Panc1 (cell line): ENCODE measurements around the gene ORMDL1. TPM values are rescaled to one million over a fixed set of nuclear protein-coding genes. Genes with fewer than 3 reads are reported as not detected.

Source experiments
- ATAC-seq: fragments of 200-7000 bp; cut with Tn5 transposase; 2 replicates; pipeline ENCODE4 v1.9.1; 2020; ENCODE audit warnings: mild to moderate bottlenecking, moderate library complexity
- BruUV-seq: library from RNA; stranded (reverse); fragments of 400-500 nt; replicated peaks from 2 replicates; lab custom pipeline; 2021; lab: Mats Ljungman, UMichigan
- CTCF ChIA-PET: fragments of 300-600 bp; sonication (Branson Sonifier 250); formaldehyde crosslinking; loops from one replicate; lab custom pipeline; 2022; ENCODE audit warnings: antibody characterized with exemption; lab: Charles Lee
- POLR2A ChIA-PET: fragments of 300-600 bp; sonication (Branson Sonifier 250); formaldehyde crosslinking; loops from one replicate; lab custom pipeline; 2022; ENCODE audit warnings: antibody characterized with exemption; lab: Charles Lee
- DNase-seq: peaks from one replicate; pipeline ENCODE4 v3.0.0-alpha.2; 2010; ENCODE audit warnings: low read depth, low spot score
- H3K27ac ChIP-seq: 2 replicates; pipeline ENCODE4 v1.5.1; 2011; ENCODE audit warnings: mild to moderate bottlenecking, low read length, inconsistent platforms
- H3K27me3 ChIP-seq: fragments of 200-500 bp; sonication (Bioruptor generic); 2 replicates; pipeline ENCODE4 v1.6.0; 2014; ENCODE audit warnings: low read length, inconsistent platforms; ENCODE audit not compliant: control insufficient read depth, insufficient read depth
- H3K36me3 ChIP-seq: fragments of 200-500 bp; sonication (Bioruptor generic); 2 replicates; pipeline ENCODE4 v1.5.1; 2014; ENCODE audit warnings: inconsistent platforms, mild to moderate bottlenecking, low read length, moderate library complexity; ENCODE audit not compliant: control insufficient read depth, insufficient read depth
- H3K4me1 ChIP-seq: 2 replicates; pipeline ENCODE4 v1.5.1; 2011; ENCODE audit warnings: inconsistent platforms, mild to moderate bottlenecking, low read length, moderate library complexity; ENCODE audit not compliant: control insufficient read depth, insufficient read depth
- H3K4me3 ChIP-seq, 2 experiments: 2 replicates each; pipeline ENCODE4 v1.5.1; 2011 to 2012; ENCODE audit warnings: low read depth in 2 of 2, low read length in 2 of 2, mild to moderate bottlenecking in 2 of 2, inconsistent platforms in 1 of 2, moderate library complexity in 1 of 2
- H3K9me3 ChIP-seq: fragments of 200-500 bp; sonication (Bioruptor generic); 2 replicates; pipeline ENCODE4 v1.5.1; 2014; ENCODE audit warnings: low read depth, mild to moderate bottlenecking, inconsistent platforms, low read length, moderate library complexity; ENCODE audit not compliant: control insufficient read depth, insufficient read depth
- POLR2AphosphoS5 ChIP-seq: IDR thresholded peaks from 2 replicates; pipeline ENCODE4 v1.6.1; 2012; ENCODE audit warnings: mild to moderate bottlenecking, low read depth, low read length, moderate library complexity
- SIN3A ChIP-seq: IDR thresholded peaks from 2 replicates; pipeline ENCODE4 v1.6.1; 2012; ENCODE audit warnings: low read depth, mild to moderate bottlenecking, low read length, moderate library complexity, borderline replicate concordance; ENCODE audit not compliant: insufficient read depth
- TCF7L2 ChIP-seq: IDR thresholded peaks from 2 replicates; pipeline ENCODE4 v1.6.1; 2011; ENCODE audit warnings: mild to moderate bottlenecking, low read depth, low read length, inconsistent platforms
- in situ Hi-C: cut with HindIII; loops from 2 replicates; pipeline ENCODE4 v1.10.0; 2016; ENCODE audit warnings: low sequenced_read_pairs, low pct_unique_long_range_greater_than_20kb
- intact Hi-C: fragments of 100-400 bp; cut with micrococcal nuclease; formaldehyde crosslinking; loops from one replicate; pipeline ENCODE4 v1.10.0; 2022; ENCODE audit not compliant: unreplicated experiment
- total RNA-seq: library from RNA; stranded (reverse); gene quantifications from one replicate; pipeline ENCODE4 v1.2.1, GENCODE V29; 2021; ENCODE audit not compliant: unreplicated experiment
- TF ChIP-seq, protein P1 (sequence below), 2 experiments: IDR thresholded peaks; 2 replicates each; pipeline ENCODE4 v1.6.1; 2011 to 2012; ENCODE audit warnings: low read depth in 2 of 2, control low read depth in 1 of 2, low read length in 1 of 2, mild to moderate bottlenecking in 1 of 2, moderate library complexity in 1 of 2; ENCODE audit not compliant: insufficient read depth in 1 of 2
- TF ChIP-seq, protein P2 (sequence below): fragments of 450-650 bp; IDR thresholded peaks from 2 replicates; pipeline ENCODE4 v1.5.1; 2017; ENCODE audit warnings: mild to moderate bottlenecking

ORMDL1 gene
- total RNA-seq, 1 experiment from 2014 or later, result 42.4 TPM

DNA sequence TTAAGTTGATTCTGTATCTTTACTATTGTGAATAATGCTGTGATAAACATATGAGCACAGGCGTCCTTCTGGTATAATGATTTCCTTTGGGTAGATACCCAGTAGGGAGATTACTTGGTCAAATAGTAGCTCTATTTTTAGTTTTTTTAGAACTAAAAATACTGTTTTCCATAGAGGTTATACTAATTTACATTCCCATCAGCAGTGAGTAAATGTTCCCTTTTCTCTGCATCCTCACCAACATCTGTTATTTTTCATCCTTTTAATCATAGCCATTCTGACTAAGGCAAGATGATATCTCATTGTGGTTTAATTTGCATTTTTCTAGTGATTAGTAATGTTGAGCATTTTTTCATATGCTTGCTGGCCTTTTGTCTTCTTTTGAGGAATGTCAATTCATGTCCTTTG is 35.2 kb upstream of the ORMDL1 start:
- in situ Hi-C loops (no loop called here), intact Hi-C loops (no loop called here)
- Histone ChIP-seq H3K27me3 (no peaks in the 10 kb centered on the region), H3K36me3 (peaks cover 11% of the 10 kb centered on the region), H3K27ac (no peak overlapping the region), H3K4me1 (no peaks in the 10 kb centered on the region), H3K9me3 (no peaks in the 10 kb centered on the region), H3K4me3 (no peak overlapping the region)
- ATAC-seq (no peak), DNase-seq (no peak)
- TF ChIP-seq, protein P1, sequence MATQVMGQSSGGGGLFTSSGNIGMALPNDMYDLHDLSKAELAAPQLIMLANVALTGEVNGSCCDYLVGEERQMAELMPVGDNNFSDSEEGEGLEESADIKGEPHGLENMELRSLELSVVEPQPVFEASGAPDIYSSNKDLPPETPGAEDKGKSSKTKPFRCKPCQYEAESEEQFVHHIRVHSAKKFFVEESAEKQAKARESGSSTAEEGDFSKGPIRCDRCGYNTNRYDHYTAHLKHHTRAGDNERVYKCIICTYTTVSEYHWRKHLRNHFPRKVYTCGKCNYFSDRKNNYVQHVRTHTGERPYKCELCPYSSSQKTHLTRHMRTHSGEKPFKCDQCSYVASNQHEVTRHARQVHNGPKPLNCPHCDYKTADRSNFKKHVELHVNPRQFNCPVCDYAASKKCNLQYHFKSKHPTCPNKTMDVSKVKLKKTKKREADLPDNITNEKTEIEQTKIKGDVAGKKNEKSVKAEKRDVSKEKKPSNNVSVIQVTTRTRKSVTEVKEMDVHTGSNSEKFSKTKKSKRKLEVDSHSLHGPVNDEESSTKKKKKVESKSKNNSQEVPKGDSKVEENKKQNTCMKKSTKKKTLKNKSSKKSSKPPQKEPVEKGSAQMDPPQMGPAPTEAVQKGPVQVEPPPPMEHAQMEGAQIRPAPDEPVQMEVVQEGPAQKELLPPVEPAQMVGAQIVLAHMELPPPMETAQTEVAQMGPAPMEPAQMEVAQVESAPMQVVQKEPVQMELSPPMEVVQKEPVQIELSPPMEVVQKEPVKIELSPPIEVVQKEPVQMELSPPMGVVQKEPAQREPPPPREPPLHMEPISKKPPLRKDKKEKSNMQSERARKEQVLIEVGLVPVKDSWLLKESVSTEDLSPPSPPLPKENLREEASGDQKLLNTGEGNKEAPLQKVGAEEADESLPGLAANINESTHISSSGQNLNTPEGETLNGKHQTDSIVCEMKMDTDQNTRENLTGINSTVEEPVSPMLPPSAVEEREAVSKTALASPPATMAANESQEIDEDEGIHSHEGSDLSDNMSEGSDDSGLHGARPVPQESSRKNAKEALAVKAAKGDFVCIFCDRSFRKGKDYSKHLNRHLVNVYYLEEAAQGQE (IDR thresholded peaks at IDR 0.05; ENCODE audit: insufficient read depth in 1 of 2, low read depth in 2 of 2, low read length in 1 of 2), result no peak
- TF ChIP-seq TCF7L2 (no peak), SIN3A (no peak), POLR2AphosphoS5 (no peak)
- TF ChIP-seq, protein P2, sequence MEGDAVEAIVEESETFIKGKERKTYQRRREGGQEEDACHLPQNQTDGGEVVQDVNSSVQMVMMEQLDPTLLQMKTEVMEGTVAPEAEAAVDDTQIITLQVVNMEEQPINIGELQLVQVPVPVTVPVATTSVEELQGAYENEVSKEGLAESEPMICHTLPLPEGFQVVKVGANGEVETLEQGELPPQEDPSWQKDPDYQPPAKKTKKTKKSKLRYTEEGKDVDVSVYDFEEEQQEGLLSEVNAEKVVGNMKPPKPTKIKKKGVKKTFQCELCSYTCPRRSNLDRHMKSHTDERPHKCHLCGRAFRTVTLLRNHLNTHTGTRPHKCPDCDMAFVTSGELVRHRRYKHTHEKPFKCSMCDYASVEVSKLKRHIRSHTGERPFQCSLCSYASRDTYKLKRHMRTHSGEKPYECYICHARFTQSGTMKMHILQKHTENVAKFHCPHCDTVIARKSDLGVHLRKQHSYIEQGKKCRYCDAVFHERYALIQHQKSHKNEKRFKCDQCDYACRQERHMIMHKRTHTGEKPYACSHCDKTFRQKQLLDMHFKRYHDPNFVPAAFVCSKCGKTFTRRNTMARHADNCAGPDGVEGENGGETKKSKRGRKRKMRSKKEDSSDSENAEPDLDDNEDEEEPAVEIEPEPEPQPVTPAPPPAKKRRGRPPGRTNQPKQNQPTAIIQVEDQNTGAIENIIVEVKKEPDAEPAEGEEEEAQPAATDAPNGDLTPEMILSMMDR, result no peak
- ChIA-PET POLR2A (no interaction called here), CTCF (no interaction called here)
- BruUV-seq, result no TSS peak

DNA sequence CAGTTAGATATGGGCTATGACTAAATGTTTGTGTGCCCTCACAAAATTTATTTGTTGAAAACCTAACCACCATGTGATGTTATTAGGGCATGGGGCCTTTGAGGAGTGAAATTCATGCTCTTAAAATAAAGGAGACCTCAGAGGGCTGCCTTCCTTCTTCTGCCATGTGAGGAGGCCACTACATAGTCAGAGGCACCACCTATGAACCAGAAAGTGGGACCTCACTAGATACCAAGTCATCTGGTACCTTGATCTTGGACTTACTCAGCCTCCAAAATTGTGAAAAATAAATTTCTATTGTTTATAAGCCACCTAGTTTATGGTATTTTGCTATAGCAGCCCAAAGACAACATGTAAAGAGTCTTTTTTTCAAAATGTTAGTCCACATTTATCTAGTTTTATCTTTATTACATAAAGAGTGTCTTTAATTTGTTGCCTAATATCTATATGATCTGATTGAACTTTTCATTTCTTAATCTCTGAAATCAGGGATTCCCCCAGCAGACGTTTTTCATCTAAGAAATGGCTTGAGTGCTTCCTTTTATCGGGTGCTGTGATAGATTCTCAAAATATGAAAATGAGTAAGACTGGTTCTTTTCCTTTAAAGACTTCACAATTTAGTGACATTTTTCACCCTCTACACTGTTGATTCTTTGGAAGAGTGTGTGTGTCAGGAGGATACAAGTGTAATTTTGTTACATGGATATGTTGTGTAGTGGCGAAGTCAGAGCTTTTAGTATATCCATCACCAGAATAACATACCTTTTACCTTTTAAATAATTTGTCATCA is 34.3 kb upstream of the ORMDL1 start:
- POLR2A ChIA-PET, result no interaction called here
- peaks cover 11% of the 10 kb centered on the region for H3K36me3 ChIP-seq

More for the DNA sequence above, 34.3 kb upstream of the ORMDL1 start:
- Histone ChIP-seq H3K27me3 (no peaks in the 10 kb centered on the region), H3K4me3 (no peak overlapping the region), H3K27ac (no peak overlapping the region), H3K9me3 (no peaks in the 10 kb centered on the region), H3K4me1 (no peaks in the 10 kb centered on the region)
- ATAC-seq, result no peak
- no peak for DNase-seq
- CTCF ChIA-PET, result no interaction called here
- TF ChIP-seq, protein P1 (IDR thresholded peaks at IDR 0.05; ENCODE audit: insufficient read depth in 1 of 2, low read depth in 2 of 2, low read length in 1 of 2), result no peak
- TF ChIP-seq TCF7L2 (no peak), SIN3A (no peak), POLR2AphosphoS5 (no peak)
- TF ChIP-seq, protein P2, result no peak
- intact Hi-C loops (no loop called here), in situ Hi-C loops (no loop called here)
- no TSS peak for BruUV-seq
